HG03521 (cell line): Measurements from ENCODE around the gene ANKRD12.
A peak's percentile ranks its signal among the peaks of the same experiment; 100 is the strongest.

Experiments used
- ATAC-seq: cut with Tn5 transposase; IDR thresholded peaks from one replicate; pipeline ENCODE4 v1.9.1; 2021; ENCODE audit warnings: mild to moderate bottlenecking, moderate library complexity; ENCODE audit not compliant: unreplicated experiment

Gene ANKRD12

GRCh38 chr18:9285604-9286003 is 149.0 kb downstream of the ANKRD12 start:
- ATAC-seq: no peak

- ATAC-seq: no peak
Observed at GRCh38 chr18:9287036-9287435, 150.5 kb downstream of the ANKRD12 start.

GRCh38 chr18:9289698-9290097 is 153.1 kb downstream of the ANKRD12 start:
- no peak for ATAC-seq

DNA sequence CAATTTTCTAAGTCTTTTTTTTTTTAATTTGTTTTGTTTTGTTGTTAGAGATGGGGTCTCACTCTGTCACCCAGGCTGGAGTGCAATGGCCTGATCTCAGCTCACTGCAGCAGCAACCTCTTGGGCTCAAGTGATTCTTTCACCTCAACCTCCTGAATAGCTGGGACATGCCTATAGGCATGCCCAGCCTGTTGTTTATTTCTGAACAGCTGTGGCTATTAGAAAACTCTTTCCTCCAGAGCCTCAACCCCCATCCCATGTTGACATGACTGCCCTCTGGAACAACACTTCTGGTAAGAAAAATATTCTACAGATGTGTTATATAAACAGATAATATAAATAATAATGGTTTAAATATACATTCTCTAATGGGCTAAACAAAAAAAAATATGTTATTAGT is 153.6 kb downstream of the ANKRD12 start:
- ATAC-seq: no peak

- no peak for ATAC-seq
Observed at GRCh38 chr18:9292047-9292446, 155.5 kb downstream of the ANKRD12 start.

GRCh38 chr18:9293948-9294347 is 157.4 kb downstream of the ANKRD12 start:
- ATAC-seq: no peak

DNA sequence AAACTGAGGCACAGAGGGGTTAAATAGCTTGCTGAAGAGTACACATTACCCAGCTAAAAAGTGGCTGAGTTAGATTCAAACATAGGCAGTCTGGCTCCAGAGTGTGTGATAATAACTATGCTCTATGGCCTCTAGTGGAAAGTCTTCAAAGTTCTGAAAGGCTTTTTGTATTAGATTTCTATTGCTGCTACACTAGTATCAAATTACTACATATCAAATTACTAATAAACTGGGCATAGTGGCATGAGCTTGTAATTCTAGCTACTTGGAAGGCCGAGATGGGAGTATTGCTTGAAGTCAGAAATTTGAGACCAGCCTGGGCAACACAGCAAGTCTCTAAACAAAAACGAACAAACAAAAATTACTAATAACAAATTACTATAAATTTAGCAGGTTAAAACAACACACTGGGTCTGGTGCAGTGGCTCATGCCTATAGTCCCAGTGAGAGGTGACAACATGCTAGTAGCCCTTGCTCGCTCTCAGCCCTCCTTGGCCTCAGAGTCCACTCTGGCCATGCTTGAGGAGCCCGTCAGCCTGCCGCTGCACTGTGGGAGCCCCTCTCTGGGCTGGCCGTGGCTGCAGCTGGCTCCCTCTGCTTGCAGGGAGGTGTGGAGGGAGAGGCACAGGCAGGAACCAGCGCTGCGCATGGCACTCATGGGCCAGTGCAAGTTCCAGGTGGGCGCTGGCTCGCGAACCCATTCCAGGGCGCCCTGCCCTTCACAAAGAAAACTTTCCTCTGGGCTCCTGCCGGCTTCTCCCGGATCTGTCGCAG is 159.8 kb downstream of the ANKRD12 start:
- ATAC-seq: no peak

DNA sequence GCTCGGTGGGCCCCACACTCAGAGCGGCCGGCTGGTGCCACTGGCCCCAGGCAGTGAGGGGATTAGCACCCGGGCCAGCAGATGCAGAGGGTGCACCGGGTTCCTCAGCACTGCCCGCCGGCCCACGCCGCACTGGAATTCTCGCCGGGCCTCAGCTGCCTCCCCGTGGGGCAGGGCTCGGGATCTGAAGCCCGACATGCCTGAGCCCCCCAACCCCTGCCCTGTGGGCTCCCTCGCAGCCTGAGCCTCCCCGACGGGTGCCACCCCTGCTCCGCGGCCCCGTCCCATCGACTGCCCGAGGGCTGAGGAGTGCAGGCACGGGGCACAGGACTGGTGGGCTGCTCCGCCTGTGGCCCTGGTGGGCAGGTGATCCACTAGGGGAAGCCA is 160.4 kb downstream of the ANKRD12 start:
- ATAC-seq: no peak

DNA sequence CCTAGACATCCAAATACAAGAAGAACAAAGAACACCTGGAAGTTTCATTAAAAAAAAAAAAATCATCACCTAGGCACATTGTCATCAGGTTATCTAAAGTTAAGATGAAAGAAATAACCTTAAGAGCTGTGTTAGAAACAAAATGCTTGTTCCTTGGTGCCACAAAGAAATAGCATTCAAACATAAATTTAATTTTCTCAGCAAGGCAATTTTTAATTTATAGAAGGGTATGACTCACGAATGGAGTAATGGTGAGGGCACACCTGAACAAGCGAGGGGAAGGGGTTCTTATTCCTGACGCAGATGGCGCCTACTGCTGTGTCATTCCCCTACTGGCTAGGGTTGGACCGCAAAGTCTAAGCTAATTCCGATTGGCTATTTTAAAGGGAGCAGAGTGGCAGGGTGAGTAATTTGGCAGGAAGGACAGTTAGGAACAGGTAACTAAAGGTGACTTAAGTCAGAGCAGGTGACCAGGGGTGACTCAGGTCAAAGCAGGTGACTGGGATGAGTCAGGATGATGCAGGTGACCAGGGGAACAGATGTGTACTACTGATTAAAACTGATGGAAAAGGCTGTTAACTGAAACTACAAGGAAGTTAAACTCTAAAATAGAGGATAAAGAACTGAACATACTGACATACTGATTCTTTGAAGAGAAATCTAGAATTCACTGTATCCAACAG is 167.9 kb downstream of the ANKRD12 start:
- no peak for ATAC-seq

- no peak for ATAC-seq
Observed at GRCh38 chr18:9319333-9319732, 182.8 kb downstream of the ANKRD12 start.

GRCh38 chr18:9321017-9321452 is 184.5 kb downstream of the ANKRD12 start:
- no peak for ATAC-seq

- no peak for ATAC-seq
Observed at GRCh38 chr18:9321736-9322135, 185.2 kb downstream of the ANKRD12 start.

- no peak for ATAC-seq
Observed at GRCh38 chr18:9322744-9323143, 186.2 kb downstream of the ANKRD12 start.

DNA sequence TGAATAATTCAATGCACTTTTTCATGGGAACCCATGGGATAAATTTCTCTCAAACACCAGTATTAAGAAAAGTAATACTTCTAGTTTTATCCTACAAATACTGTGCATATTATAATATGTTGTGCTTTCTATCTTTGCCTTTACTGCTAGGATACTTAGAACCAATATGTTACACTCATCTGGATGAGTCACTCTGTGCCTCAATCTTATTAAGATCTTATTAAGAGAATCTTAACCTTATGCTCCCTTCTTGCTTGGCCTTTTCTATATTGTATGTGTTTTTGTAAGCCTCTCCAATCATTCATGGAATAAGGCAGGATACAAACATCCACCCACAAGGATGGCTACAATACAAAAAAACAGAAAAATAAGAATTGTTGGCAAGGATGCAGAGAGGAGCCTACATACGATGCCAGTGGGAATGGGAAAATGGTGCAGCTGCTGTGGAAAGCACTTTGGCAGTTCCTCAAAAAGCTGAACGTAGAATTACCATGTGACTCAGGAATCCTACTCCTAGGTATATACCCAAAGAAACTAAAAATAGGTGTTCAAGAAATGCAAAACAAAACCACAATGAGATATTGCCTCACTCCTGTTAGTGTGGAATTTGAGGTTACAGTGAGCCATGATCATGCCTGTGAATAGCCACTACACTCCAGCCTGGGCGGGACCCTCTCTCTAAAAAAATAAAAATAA is 187.3 kb downstream of the ANKRD12 start:
- ATAC-seq: no peak

- no peak for ATAC-seq
Observed at GRCh38 chr18:9325716-9326115, 189.1 kb downstream of the ANKRD12 start.

GRCh38 chr18:9328776-9329175 is 192.2 kb downstream of the ANKRD12 start:
- ATAC-seq: no peak

DNA sequence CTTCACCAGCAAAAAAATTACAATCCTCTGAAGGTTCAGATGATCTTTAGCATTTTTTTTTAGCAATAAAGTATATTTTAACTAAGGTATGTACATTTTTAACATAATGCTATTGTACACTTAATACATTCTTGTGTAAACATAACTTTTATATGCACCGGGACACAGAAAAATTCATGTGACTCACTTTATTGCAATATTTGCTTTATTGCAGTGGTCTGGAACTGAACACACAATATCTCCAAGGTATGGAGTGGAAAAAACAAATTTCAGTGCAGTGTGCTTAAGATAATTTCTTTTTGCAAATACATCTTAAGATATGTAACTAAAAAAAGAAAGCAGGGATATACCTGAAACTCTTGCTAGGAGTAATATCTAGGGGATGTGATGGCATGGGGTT is 192.9 kb downstream of the ANKRD12 start:
- ATAC-seq: no peak

- no peak for ATAC-seq
Observed at GRCh38 chr18:9330419-9330818, 193.8 kb downstream of the ANKRD12 start.

GRCh38 chr18:9333441-9334328 is 197.1 kb downstream of the ANKRD12 start:
- no peak for ATAC-seq

- peak; percentile 82 for ATAC-seq
Observed at GRCh38 chr18:9334329-9334972, 197.9 kb downstream of the ANKRD12 start, which contains the start of gene TWSG1. TSS of gene TWSG1 (plus strand) at chr18:9334773. CDS start at chr18:9337230, 2,457 bp downstream.
